K562 (cell line): Measurements from ENCODE around the gene MEX3C. TPM values are rescaled to one million over a fixed set of nuclear protein-coding genes. Genes with fewer than 3 reads are reported as not detected.

Experiments used
- ARID1B ChIP-seq: fragments of 450-650 bp; IDR thresholded peaks from 2 replicates; pipeline ENCODE4 v1.6.1; 2016; ENCODE audit warnings: antibody characterized with exemption, mild to moderate bottlenecking, inconsistent platforms
- ARID2 ChIP-seq: fragments of 450-650 bp; IDR thresholded peaks from 2 replicates; pipeline ENCODE4 v1.6.1; 2017; ENCODE audit warnings: antibody characterized with exemption, mild to moderate bottlenecking
- FOXJ3 ChIP-seq: sonication (generic); formaldehyde crosslinking; IDR thresholded peaks from 2 replicates; pipeline ENCODE4 v1.4.0; 2020; ENCODE audit warnings: mild to moderate bottlenecking, missing genetic modification reagents
- GTF2F1 ChIP-seq: IDR thresholded peaks from 2 replicates; pipeline ENCODE4 v1.6.1; 2011; ENCODE audit warnings: low read depth, low read length, improper control_type of control experiment
- HNRNPLL ChIP-seq: fragments of 200-400 bp; formaldehyde crosslinking; IDR thresholded peaks from 2 replicates; pipeline ENCODE4 v1.6.1; 2017; ENCODE audit warnings: low read length, low read depth, mild to moderate bottlenecking; ENCODE audit not compliant: poor library complexity, severe bottlenecking
- KHSRP ChIP-seq: fragments of 450-650 bp; IDR thresholded peaks from 2 replicates; pipeline ENCODE4 v1.6.1; 2017
- LARP7 ChIP-seq: fragments of 450-650 bp; IDR thresholded peaks from 2 replicates; pipeline ENCODE4 v1.6.1; 2016
- NR3C1 ChIP-seq: sonication (generic); formaldehyde crosslinking; IDR thresholded peaks from 2 replicates; pipeline ENCODE4 v1.8.1; 2022; ENCODE audit warnings: missing genetic modification reagents
- NRF1 ChIP-seq, 2 experiments: fragments of 450-650 bp; IDR thresholded peaks in 1 of 2; conservative IDR thresholded peaks in 1 of 2; 2 replicates each; pipeline ENCODE4 v1.6.1; 2014; ENCODE audit warnings: mild to moderate bottlenecking in 2 of 2
- PPARD ChIP-seq: fragments of 250-450 bp; sonication (Bioruptor Pico); IDR thresholded peaks from 2 replicates; pipeline ENCODE4 v1.8.0; 2022; ENCODE audit warnings: inconsistent platforms, mild to moderate bottlenecking, moderate library complexity
- PYGO2 ChIP-seq: fragments of 450-650 bp; IDR thresholded peaks from 2 replicates; pipeline ENCODE4 v1.6.1; 2016; ENCODE audit warnings: mild to moderate bottlenecking, missing genetic modification characterization, moderate library complexity, missing compliant biosample characterization
- SMARCC2 ChIP-seq: fragments of 450-650 bp; IDR thresholded peaks from 2 replicates; pipeline ENCODE4 v1.6.1; 2017; ENCODE audit warnings: antibody characterized with exemption, moderate library complexity, mild to moderate bottlenecking, low read depth
- SOX6 ChIP-seq: fragments of 450-650 bp; IDR thresholded peaks from 2 replicates; pipeline ENCODE4 v1.6.1; 2014; ENCODE audit warnings: mild to moderate bottlenecking
- SRF ChIP-seq, 2 experiments: fragments of 250-450, 450-650 bp in 1 of 2; sonication (Bioruptor Pico) in 1 of 2; sonication (generic) in 1 of 2; formaldehyde crosslinking; IDR thresholded peaks; 2 replicates each; pipeline versions ENCODE4 v1.5.0 to v1.5.1; 2020 to 2022; ENCODE audit warnings: mild to moderate bottlenecking in 1 of 2, missing genetic modification reagents in 1 of 2
- SRSF9 ChIP-seq: fragments of 200-400 bp; formaldehyde crosslinking; IDR thresholded peaks from 2 replicates; pipeline ENCODE4 v1.6.1; 2017; ENCODE audit warnings: low read depth, low read length, borderline replicate concordance
- STAG1 ChIP-seq: sonication (generic); formaldehyde crosslinking; IDR thresholded peaks from 2 replicates; pipeline ENCODE4 v1.5.0; 2020; ENCODE audit warnings: missing genetic modification reagents, borderline replicate concordance
- TEAD2 ChIP-seq: fragments of 450-650 bp; IDR thresholded peaks from 2 replicates; pipeline ENCODE4 v1.6.1; 2016; ENCODE audit warnings: missing genetic modification characterization, control low read depth, missing compliant biosample characterization
- ZNF12 ChIP-seq: sonication (generic); formaldehyde crosslinking; IDR thresholded peaks from 2 replicates; pipeline ENCODE4 v1.4.0; 2020; ENCODE audit warnings: mild to moderate bottlenecking, missing genetic modification reagents
- ZNF133 ChIP-seq: fragments of 250-450 bp; sonication (Bioruptor Pico); IDR thresholded peaks from 2 replicates; pipeline ENCODE4 v1.4.0; 2020; ENCODE audit warnings: mild to moderate bottlenecking
- ZNF644 ChIP-seq: fragments of 200-800 bp; sonication (Bioruptor generic); IDR thresholded peaks from 2 replicates; pipeline ENCODE4 v1.6.1; 2016; ENCODE audit warnings: low read depth, missing genetic modification characterization, missing compliant biosample characterization
- ZNF717 ChIP-seq: fragments of 250-450 bp; sonication (Bioruptor Pico); IDR thresholded peaks from 2 replicates; pipeline ENCODE4 v1.5.0; 2021
- polyA plus RNA-seq, 8 experiments: library from polyadenylated mRNA; depleted of rRNA in 4 of 8; stranded (reverse) in 5 of 8; unstranded in 3 of 8; fragments of >200 nt; fragmentation: Nextera tagmentation in 2 of 8; fragmentation: Illumina TruSeq in 1 of 8; extraction: Ambion mirVana in 2 of 8; extraction: Trizol in 1 of 8; gene quantifications; 2 replicates each; pipeline versions ENCODE4 v1.2.1 to v1.2.3, GENCODE V29; 2011 to 2014; ENCODE audit warnings: inconsistent platforms in 1 of 8, missing spikeins in 1 of 8
- total RNA-seq, 7 experiments: library from RNA; depleted of rRNA in 6 of 7; stranded (reverse); fragments of >200 nt in 6 of 7; fragmentation: Illumina TruSeq in 2 of 7; extraction: Trizol in 2 of 7; gene quantifications; 2 replicates each; pipeline versions ENCODE4 v1.2.1 to v1.2.3, GENCODE V29; 2011 to 2021; ENCODE audit warnings: low replicate concordance in 1 of 7
- TF ChIP-seq, protein P1 (sequence below): sonication (generic); formaldehyde crosslinking; IDR thresholded peaks from 2 replicates; pipeline ENCODE4 v1.8.0; 2023; ENCODE audit warnings: mild to moderate bottlenecking, missing genetic modification reagents
- TF ChIP-seq, protein P2 (sequence below): sonication (generic); formaldehyde crosslinking; IDR thresholded peaks from 2 replicates; pipeline ENCODE4 v1.8.0; 2022; ENCODE audit warnings: missing genetic modification reagents, mild to moderate bottlenecking, moderate library complexity, borderline replicate concordance
- TF ChIP-seq, protein P3 (sequence below): fragments of 450-650 bp; IDR thresholded peaks from 2 replicates; pipeline ENCODE4 v1.6.1; 2016; ENCODE audit warnings: low read depth, mild to moderate bottlenecking, moderate library complexity
- TF ChIP-seq, protein P4 (sequence below): fragments of 450-650 bp; IDR thresholded peaks from one replicate; pipeline ENCODE4 v1.6.1; 2018; ENCODE audit warnings: mild to moderate bottlenecking, moderate library complexity; ENCODE audit not compliant: partially characterized antibody
- TF ChIP-seq, protein P5 (sequence below): fragments of 250-450 bp; sonication (Bioruptor Pico); IDR thresholded peaks from 2 replicates; pipeline ENCODE4 v1.5.0; 2021

Gene MEX3C
- total and polyA plus RNA-seq, 9 of the 15 experiments (the other 6 are each of a cell fraction or from before 2014, with no cell fraction given): 2.4 to 14.2 (median 10.6) TPM

GRCh38 chr18:51197661-51198424 lies at the start of gene MEX3C (continued):
- no peak for TF ChIP-seq ARID2
- 0 out of 2 replicates have a peak, but pooled peaks have one; percentile 38 for TF ChIP-seq SOX6
- no peak for TF ChIP-seq ZNF12 (CRISPR knock-in tag)
- no peak for TF ChIP-seq SRSF9
- no peak for TF ChIP-seq ARID1B
- TF ChIP-seq ZNF717 (CRISPR knock-in tag): no peak
- TF ChIP-seq SMARCC2: no peak
- no peak; the same call in 1 of the 2 replicates for TF ChIP-seq ZNF644 (tag)
- TF ChIP-seq, protein P1, sequence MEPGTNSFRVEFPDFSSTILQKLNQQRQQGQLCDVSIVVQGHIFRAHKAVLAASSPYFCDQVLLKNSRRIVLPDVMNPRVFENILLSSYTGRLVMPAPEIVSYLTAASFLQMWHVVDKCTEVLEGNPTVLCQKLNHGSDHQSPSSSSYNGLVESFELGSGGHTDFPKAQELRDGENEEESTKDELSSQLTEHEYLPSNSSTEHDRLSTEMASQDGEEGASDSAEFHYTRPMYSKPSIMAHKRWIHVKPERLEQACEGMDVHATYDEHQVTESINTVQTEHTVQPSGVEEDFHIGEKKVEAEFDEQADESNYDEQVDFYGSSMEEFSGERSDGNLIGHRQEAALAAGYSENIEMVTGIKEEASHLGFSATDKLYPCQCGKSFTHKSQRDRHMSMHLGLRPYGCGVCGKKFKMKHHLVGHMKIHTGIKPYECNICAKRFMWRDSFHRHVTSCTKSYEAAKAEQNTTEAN (CRISPR knock-in tag): no peak
- TF ChIP-seq HNRNPLL: peak; percentile 71
- TF ChIP-seq, protein P2, sequence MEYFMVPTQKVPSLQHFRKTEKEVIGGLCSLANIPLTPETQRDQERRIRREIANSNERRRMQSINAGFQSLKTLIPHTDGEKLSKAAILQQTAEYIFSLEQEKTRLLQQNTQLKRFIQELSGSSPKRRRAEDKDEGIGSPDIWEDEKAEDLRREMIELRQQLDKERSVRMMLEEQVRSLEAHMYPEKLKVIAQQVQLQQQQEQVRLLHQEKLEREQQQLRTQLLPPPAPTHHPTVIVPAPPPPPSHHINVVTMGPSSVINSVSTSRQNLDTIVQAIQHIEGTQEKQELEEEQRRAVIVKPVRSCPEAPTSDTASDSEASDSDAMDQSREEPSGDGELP (CRISPR knock-in tag): peak; percentile 55; the same call in 1 of the 2 replicates
- TF ChIP-seq PPARD (CRISPR knock-in tag): no peak
- TF ChIP-seq SRF (CRISPR knock-in tag; IDR thresholded peaks at IDR 0.05): peak in 1 of 2 experiments; percentile 66; a peak in 1 of 4 replicates
- TF ChIP-seq, protein P3, sequence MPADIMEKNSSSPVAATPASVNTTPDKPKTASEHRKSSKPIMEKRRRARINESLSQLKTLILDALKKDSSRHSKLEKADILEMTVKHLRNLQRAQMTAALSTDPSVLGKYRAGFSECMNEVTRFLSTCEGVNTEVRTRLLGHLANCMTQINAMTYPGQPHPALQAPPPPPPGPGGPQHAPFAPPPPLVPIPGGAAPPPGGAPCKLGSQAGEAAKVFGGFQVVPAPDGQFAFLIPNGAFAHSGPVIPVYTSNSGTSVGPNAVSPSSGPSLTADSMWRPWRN: peak; percentile 72; the same call in 1 of the 2 replicates
- TF ChIP-seq GTF2F1: no peak
- no peak for TF ChIP-seq ZNF133 (CRISPR knock-in tag)
- no peak for TF ChIP-seq KHSRP
- no peak for TF ChIP-seq NR3C1 (CRISPR knock-in tag)
- TF ChIP-seq LARP7: no peak
- TF ChIP-seq STAG1 (CRISPR knock-in tag): no peak
- TF ChIP-seq, protein P4, sequence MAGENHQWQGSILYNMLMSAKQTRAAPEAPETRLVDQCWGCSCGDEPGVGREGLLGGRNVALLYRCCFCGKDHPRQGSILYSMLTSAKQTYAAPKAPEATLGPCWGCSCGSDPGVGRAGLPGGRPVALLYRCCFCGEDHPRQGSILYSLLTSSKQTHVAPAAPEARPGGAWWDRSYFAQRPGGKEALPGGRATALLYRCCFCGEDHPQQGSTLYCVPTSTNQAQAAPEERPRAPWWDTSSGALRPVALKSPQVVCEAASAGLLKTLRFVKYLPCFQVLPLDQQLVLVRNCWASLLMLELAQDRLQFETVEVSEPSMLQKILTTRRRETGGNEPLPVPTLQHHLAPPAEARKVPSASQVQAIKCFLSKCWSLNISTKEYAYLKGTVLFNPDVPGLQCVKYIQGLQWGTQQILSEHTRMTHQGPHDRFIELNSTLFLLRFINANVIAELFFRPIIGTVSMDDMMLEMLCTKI: no peak
- TF ChIP-seq TEAD2 (tag): no peak
- TF ChIP-seq PYGO2 (tag): no peak
- TF ChIP-seq FOXJ3 (CRISPR knock-in tag): no peak
- peak; percentile 89 to 91 for TF ChIP-seq NRF1 (conservative IDR thresholded peaks at IDR 0.05 in 1 of 2, IDR thresholded peaks at IDR 0.05 in 1 of 2)
- TF ChIP-seq, protein P5, sequence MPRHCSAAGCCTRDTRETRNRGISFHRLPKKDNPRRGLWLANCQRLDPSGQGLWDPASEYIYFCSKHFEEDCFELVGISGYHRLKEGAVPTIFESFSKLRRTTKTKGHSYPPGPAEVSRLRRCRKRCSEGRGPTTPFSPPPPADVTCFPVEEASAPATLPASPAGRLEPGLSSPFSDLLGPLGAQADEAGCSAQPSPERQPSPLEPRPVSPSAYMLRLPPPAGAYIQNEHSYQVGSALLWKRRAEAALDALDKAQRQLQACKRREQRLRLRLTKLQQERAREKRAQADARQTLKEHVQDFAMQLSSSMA (CRISPR knock-in tag): no peak
